Loucy (cell line): Measurements from ENCODE around the gene CADM1.

Experiments
- H2AFZ ChIP-seq: fragments of 200-600 bp; sonication (generic); 2 replicates; pipeline ENCODE4 v1.6.0; 2016; ENCODE audit warnings: antibody characterized with exemption, mild to moderate bottlenecking, low read length, moderate library complexity
- H3F3A ChIP-seq: fragments of 200-600 bp; 2 replicates; pipeline ENCODE4 v1.6.0; 2016; ENCODE audit warnings: antibody characterized with exemption, low read depth, mild to moderate bottlenecking
- H3K27me3 ChIP-seq: fragments of 200-600 bp; sonication (generic); 2 replicates; pipeline ENCODE4 v1.6.1; 2014; ENCODE audit warnings: low read length, mild to moderate bottlenecking; ENCODE audit not compliant: insufficient read depth, poor library complexity, severe bottlenecking
- H3K36me3 ChIP-seq: fragments of 200-600 bp; sonication (generic); 2 replicates; pipeline ENCODE4 v1.6.1; 2016; ENCODE audit warnings: low read length; ENCODE audit not compliant: insufficient read depth
- H3K4me1 ChIP-seq: fragments of 200-600 bp; sonication (generic); 2 replicates; pipeline ENCODE4 v1.5.1; 2014; ENCODE audit warnings: low read length, mild to moderate bottlenecking; ENCODE audit not compliant: insufficient read depth, poor library complexity, severe bottlenecking
- H3K4me2 ChIP-seq: fragments of 200-600 bp; sonication (generic); 2 replicates; pipeline ENCODE4 v1.6.0; 2014; ENCODE audit warnings: antibody characterized with exemption, low read length, low read depth, mild to moderate bottlenecking; ENCODE audit not compliant: poor library complexity, severe bottlenecking
- H3K4me3 ChIP-seq: fragments of 200-600 bp; sonication (generic); 2 replicates; pipeline ENCODE4 v1.5.1; 2014; ENCODE audit warnings: low read length, mild to moderate bottlenecking, mixed read lengths; ENCODE audit not compliant: poor library complexity, severe bottlenecking
- H3K79me2 ChIP-seq: fragments of 200-600 bp; sonication (generic); 2 replicates; pipeline ENCODE4 v1.6.1; 2014; ENCODE audit warnings: low read length; ENCODE audit not compliant: insufficient read depth
- H3K9ac ChIP-seq: fragments of 200-600 bp; sonication (generic); 2 replicates; pipeline ENCODE4 v1.6.0; 2014; ENCODE audit warnings: mild to moderate bottlenecking, low read depth, low read length, moderate library complexity; ENCODE audit not compliant: poor library complexity, severe bottlenecking
- H3K9me2 ChIP-seq: fragments of 200-600 bp; sonication (generic); replicated peaks from 2 replicates; pipeline ENCODE4 v1.6.1; 2016; ENCODE audit warnings: low read depth, low read length, mixed read lengths
- H3K9me3 ChIP-seq: fragments of 200-600 bp; sonication (generic); 2 replicates; pipeline ENCODE4 v1.6.1; 2014; ENCODE audit warnings: mild to moderate bottlenecking, antibody characterized with exemption, low read length, low read depth; ENCODE audit not compliant: insufficient read depth
- H4K20me1 ChIP-seq: fragments of 200-600 bp; sonication (generic); 2 replicates; pipeline ENCODE4 v1.6.0; 2014; ENCODE audit warnings: antibody characterized with exemption, low read length, mild to moderate bottlenecking; ENCODE audit not compliant: insufficient read depth, poor library complexity, severe bottlenecking
- EZH2phosphoT487 ChIP-seq: fragments of 200-600 bp; IDR thresholded peaks from 2 replicates; pipeline ENCODE4 v1.6.1; 2018; ENCODE audit warnings: antibody characterized with exemption, mild to moderate bottlenecking, moderate library complexity, borderline replicate concordance
- TF ChIP-seq, protein P1 (sequence below): fragments of 200-600 bp; sonication (generic); conservative IDR thresholded peaks from 2 replicates; pipeline ENCODE4 v1.5.1; 2014; ENCODE audit warnings: mild to moderate bottlenecking, antibody characterized with exemption, low read length

CADM1 gene

DNA sequence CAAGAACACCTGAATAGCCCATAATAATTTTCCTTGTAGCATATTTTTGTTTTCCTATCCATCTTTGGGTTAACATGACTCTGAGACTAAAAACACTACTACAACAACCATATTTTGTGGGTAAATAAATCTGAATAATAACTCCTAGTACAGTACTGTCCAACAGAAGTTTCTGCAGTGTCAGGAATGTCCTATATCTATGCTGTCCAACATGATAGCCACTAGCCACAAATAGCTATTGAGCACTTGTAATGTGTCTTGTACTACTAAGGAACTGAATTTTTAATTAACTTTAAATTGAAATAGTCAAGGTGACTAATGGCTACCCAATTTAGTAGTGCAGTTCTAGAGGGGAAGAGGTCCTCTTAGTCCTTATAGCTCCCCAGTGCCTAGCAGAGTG is 135.6 kb downstream of the CADM1 start:
- Histone ChIP-seq H3K9ac (no peak overlapping the region), H3K4me2 (no peak overlapping the region), H3F3A (no peaks in the 10 kb centered on the region), H4K20me1 (no peaks in the 10 kb centered on the region), H3K4me3 (no peak overlapping the region), H3K79me2 (no peaks in the 10 kb centered on the region), H3K9me2 (no peaks in the 10 kb centered on the region), H3K4me1 (no peaks in the 10 kb centered on the region), H2AFZ (no peak overlapping the region), H3K9me3 (no peaks in the 10 kb centered on the region), H3K36me3 (no peaks in the 10 kb centered on the region), H3K27me3 (no peaks in the 10 kb centered on the region)
- TF ChIP-seq, protein P1, sequence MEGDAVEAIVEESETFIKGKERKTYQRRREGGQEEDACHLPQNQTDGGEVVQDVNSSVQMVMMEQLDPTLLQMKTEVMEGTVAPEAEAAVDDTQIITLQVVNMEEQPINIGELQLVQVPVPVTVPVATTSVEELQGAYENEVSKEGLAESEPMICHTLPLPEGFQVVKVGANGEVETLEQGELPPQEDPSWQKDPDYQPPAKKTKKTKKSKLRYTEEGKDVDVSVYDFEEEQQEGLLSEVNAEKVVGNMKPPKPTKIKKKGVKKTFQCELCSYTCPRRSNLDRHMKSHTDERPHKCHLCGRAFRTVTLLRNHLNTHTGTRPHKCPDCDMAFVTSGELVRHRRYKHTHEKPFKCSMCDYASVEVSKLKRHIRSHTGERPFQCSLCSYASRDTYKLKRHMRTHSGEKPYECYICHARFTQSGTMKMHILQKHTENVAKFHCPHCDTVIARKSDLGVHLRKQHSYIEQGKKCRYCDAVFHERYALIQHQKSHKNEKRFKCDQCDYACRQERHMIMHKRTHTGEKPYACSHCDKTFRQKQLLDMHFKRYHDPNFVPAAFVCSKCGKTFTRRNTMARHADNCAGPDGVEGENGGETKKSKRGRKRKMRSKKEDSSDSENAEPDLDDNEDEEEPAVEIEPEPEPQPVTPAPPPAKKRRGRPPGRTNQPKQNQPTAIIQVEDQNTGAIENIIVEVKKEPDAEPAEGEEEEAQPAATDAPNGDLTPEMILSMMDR = no peak
- no peak for TF ChIP-seq EZH2phosphoT487

DNA sequence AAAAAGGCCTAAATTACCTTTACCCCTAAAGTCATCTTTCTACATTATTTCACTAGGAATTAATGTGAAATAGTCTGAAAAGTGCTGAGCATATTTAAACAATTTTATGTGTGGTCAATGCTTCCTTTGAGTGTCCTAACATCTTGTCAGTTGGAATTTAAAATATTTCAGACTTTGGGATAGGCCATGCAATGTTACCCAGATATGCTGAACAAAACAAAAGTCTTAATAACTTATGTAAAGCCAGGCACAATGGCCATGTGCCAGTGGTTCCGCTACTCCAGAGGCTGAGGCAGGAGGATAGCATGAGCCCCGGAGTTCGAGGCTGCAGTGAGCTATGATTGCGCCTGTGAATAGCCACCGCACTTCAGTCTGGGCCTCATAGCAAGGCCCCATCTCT is 137.4 kb downstream of the CADM1 start:
- Histone ChIP-seq H4K20me1 (no peaks in the 10 kb centered on the region), H2AFZ (no peak overlapping the region), H3K79me2 (no peaks in the 10 kb centered on the region), H3K9me3 (no peaks in the 10 kb centered on the region), H3K9ac (no peak overlapping the region), H3K27me3 (no peaks in the 10 kb centered on the region), H3F3A (no peaks in the 10 kb centered on the region), H3K9me2 (no peaks in the 10 kb centered on the region), H3K4me2 (no peak overlapping the region), H3K4me3 (no peak overlapping the region), H3K36me3 (no peaks in the 10 kb centered on the region), H3K4me1 (no peaks in the 10 kb centered on the region)
- TF ChIP-seq EZH2phosphoT487 = no peak
- TF ChIP-seq, protein P1 = no peak

DNA sequence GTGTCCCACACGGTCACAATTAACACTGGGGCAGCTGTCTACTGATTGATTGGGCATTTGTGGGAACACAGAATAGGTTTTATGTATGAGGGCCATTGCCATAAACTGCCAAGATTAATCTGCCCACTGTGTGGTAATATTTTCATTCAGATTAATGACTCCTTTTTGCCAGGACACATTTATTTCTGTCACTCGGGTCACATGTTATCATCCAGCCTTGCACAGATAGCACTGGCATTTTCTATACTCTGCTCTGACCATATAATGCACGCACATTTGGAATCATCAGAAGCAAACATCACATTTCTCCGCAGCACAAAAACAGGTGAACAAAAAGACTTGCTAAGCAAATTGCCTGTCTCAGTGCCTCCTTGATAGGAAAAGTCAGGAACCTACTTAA is 138.3 kb downstream of the CADM1 start:
- H3K4me1 ChIP-seq = no peaks in the 10 kb centered on the region
- H3K9me3 ChIP-seq = no peaks in the 10 kb centered on the region
- no peaks in the 10 kb centered on the region for H3F3A ChIP-seq
- TF ChIP-seq, protein P1 = no peak
- TF ChIP-seq EZH2phosphoT487 = no peak
- no peak overlapping the region for H3K4me2 ChIP-seq
- H3K9me2 ChIP-seq = no peaks in the 10 kb centered on the region
- no peaks in the 10 kb centered on the region for H3K36me3 ChIP-seq
- H2AFZ ChIP-seq = no peak overlapping the region
- no peaks in the 10 kb centered on the region for H4K20me1 ChIP-seq
- H3K79me2 ChIP-seq = no peaks in the 10 kb centered on the region
- no peaks in the 10 kb centered on the region for H3K27me3 ChIP-seq
- H3K4me3 ChIP-seq = no peak overlapping the region
- no peak overlapping the region for H3K9ac ChIP-seq
